ENCODE measurements around the gene GCSAML. TPM values are rescaled to one million over a fixed set of nuclear protein-coding genes. Genes with fewer than 3 reads are reported as not detected.

Gene GCSAML
- total RNA-seq, result 0.41 TPM

DNA sequence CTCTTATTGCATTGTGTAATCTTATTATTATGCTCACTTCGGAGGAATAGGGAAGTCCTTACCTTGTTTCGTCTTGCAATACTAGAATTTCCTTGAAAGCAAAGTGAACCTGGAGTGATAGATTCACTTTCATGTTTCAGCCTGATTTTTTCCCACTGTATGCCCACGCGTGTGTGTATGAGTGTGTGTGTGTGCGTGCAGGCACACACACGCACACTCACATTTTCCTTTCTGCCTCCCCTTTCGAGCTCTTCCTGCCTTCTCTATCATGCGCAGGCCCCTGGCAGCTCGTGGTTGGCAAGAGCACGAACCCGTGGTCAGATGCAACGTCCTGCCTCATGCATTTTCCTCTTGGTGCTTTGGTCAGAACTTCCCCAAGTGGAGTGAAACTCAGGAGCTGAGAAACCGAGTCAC is at the start of gene GCSAML:
GCSAML (plus strand) TSS at position 366 of the 414 bp plus-strand sequence. CDS start 58 bp downstream, outside the sequence.

DNA sequence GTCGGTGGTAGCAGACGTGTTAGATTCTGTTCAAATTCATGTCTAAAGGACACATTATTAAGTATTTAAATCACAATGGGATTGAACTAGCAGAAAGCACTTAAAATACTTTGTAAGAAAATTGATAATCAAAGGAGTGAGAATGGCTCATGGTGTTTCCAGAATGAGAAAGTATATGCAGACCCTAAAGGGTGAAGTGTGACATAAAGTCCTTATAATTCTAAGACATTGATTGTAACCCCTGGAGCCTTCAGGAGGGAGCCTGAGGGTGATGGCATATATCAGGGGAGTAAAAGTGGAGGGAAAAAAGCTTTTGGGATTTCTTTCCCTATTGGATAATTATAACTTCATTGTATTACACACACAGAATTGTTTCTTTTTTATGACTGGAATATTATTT is 12.6 kb upstream of the GCSAML start, which contains the start of gene OR2C3:
OR2C3 (minus strand) TSS at position 101 of the 400 bp plus-strand sequence. CDS start 3,929 bp downstream, outside the sequence.

DNA sequence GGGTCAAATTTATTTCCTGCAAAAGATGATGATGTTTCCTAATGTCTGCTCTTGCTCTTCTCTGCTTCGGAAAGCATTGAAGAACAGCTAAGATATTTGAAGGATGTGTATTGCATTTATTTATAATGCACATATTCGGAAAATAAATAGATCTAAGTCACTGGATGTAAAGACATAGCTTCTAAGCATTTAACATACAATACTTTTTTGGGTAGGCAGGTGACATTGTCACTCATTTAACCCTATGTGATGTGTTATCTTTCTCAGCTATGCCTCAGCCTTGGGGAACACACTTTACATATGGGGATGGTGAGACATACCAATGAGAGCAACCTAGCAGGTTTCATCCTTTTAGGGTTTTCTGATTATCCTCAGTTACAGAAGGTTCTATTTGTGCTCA is 39.1 kb downstream of the GCSAML start, which contains the start of gene OR2G2:
OR2G2 (plus strand) TSS at position 301 of the 400 bp plus-strand sequence; CDS start at position 301, 0 bp downstream.

DNA sequence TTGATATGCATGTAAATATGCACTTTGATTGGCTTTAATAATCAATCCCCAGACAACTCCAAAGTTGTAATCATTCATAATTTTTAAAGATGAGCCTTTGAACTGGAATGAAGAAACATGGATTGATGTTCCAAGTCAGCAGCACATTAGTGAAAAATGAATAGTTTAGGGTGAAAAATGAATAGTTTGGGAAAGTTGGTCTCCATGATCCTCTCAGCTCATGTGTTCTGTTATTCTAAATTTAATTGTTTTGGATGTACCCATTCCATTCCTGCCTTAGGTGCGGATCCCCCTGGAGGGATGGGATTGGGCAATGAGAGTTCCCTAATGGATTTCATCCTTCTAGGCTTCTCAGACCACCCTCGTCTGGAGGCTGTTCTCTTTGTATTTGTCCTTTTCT is 56.4 kb downstream of the GCSAML start, which contains the start of gene OR2G3:
OR2G3 (plus strand) TSS at position 301 of the 400 bp plus-strand sequence; CDS start at position 301, 0 bp downstream.

Small RNA genes lying within 50 kb of the gene (small RNA-seq; reads per million reads assigned to genes)
- not detected for gene RF00026 (ENCODE audit: low replicate concordance)

Other genes starting within 250 kb of the GCSAML start
- 61.6 TPM for gene ZNF496, start 217.3 kb upstream of the GCSAML start, total RNA-seq
- 4.0 TPM for gene NLRP3, start 133.0 kb upstream of the GCSAML start, total RNA-seq
- not detected for gene OR2B11, start 91.0 kb upstream of the GCSAML start, total RNA-seq
- not detected for gene OR2C3, start 12.7 kb upstream of the GCSAML start, total RNA-seq
- not detected for gene OR2G2, start 39.2 kb downstream of the GCSAML start, total RNA-seq
- gene OR2G3, start 56.5 kb downstream of the GCSAML start, total RNA-seq, result not detected
- gene OR13G1, start 130.6 kb downstream of the GCSAML start, total RNA-seq, result not detected
- gene OR6F1, start 167.5 kb downstream of the GCSAML start, total RNA-seq, result not detected
- not detected for gene OR14K1, start 189.5 kb downstream of the GCSAML start, total RNA-seq
- gene OR14A2, start 199.0 kb downstream of the GCSAML start, total RNA-seq, result not detected
- not detected for gene OR1C1, start 211.4 kb downstream of the GCSAML start, total RNA-seq